Neural cell (in vitro differentiated cells): Measurements from ENCODE around the gene CHKA.

Experiments used
- EP300 ChIP-seq: fragments of 450-650 bp; conservative IDR thresholded peaks from 2 replicates; pipeline ENCODE4 v1.6.1; 2014; ENCODE audit warnings: antibody characterized with exemption, mild to moderate bottlenecking, moderate library complexity; ENCODE audit not compliant: poor library complexity, severe bottlenecking
- EZH2 ChIP-seq: fragments of 200-600, 300-800 bp; shearing (Covaris generic), sonication (generic); IDR thresholded peaks from 2 replicates; pipeline ENCODE4 v1.6.1; 2014; ENCODE audit warnings: antibody characterized with exemption, low read length, borderline replicate concordance, mild to moderate bottlenecking; ENCODE audit not compliant: insufficient read depth, poor library complexity, severe bottlenecking
- MXI1 ChIP-seq: fragments of 450-650 bp; conservative IDR thresholded peaks from 2 replicates; pipeline ENCODE4 v1.6.1; 2014; ENCODE audit warnings: antibody characterized with exemption, mild to moderate bottlenecking; ENCODE audit not compliant: poor library complexity, severe bottlenecking
- POLR2AphosphoS5 ChIP-seq: IDR thresholded peaks from 2 replicates; pipeline ENCODE4 v1.6.1; 2012
- RAD21 ChIP-seq: fragments of 450-650 bp; conservative IDR thresholded peaks from 2 replicates; pipeline ENCODE4 v1.6.1; 2014; ENCODE audit warnings: antibody characterized with exemption, mild to moderate bottlenecking, moderate library complexity
- SMC3 ChIP-seq: fragments of 450-650 bp; conservative IDR thresholded peaks from 2 replicates; pipeline ENCODE4 v1.6.1; 2014; ENCODE audit warnings: antibody characterized with exemption, mild to moderate bottlenecking, moderate library complexity; ENCODE audit not compliant: poor library complexity
- TAF1 ChIP-seq: IDR thresholded peaks from 2 replicates; pipeline ENCODE4 v1.6.1; 2012; ENCODE audit warnings: low read depth
- TF ChIP-seq, protein P1 (sequence below): fragments of 450-650 bp; IDR thresholded peaks from 2 replicates; pipeline ENCODE4 v1.5.1; 2014; ENCODE audit warnings: antibody characterized with exemption, mild to moderate bottlenecking, moderate library complexity; ENCODE audit not compliant: poor library complexity, severe bottlenecking
- TF ChIP-seq, protein P2 (sequence below): IDR thresholded peaks from 2 replicates; pipeline ENCODE4 v1.6.1; 2012; ENCODE audit warnings: borderline replicate concordance

DNA sequence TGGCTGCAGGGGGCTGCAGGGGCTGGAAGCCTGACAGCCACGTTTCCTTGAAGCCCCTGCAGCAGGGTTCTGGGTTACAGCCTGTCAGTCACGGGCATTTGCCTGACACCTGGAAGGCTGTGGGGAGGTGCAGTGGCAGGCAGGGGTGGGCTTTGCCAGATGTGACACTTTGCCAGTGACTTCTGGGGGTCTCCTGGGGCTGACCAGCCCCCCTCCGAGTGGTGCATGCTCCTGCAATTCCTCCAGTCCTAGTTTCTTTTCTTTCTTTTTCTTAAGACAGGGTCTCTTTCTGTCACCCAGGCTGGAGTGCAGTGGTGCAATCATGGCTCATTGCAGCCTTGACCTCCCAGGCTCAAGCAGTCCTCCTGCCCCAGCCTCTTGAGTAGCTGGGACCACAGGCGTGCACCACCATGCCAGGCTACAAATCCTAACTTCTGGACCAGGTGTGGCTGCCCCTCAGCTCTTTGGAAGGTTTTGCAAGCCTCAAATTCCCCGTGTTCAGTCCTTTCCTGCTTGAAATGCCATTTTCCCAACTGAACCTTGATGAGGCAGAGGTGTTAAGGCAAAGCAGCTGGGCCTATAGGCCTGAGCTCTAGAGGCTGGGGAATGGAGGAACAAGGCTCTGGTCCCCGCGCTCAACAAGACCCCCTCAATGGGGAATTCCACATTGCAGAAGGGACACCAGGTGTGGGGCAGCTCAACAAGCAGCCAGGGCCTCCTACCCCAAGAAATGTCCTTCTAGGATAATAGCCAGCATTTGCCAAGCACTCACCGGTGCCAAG lies 20.2 kb upstream of the CHKA start:
- TF ChIP-seq, protein P1, sequence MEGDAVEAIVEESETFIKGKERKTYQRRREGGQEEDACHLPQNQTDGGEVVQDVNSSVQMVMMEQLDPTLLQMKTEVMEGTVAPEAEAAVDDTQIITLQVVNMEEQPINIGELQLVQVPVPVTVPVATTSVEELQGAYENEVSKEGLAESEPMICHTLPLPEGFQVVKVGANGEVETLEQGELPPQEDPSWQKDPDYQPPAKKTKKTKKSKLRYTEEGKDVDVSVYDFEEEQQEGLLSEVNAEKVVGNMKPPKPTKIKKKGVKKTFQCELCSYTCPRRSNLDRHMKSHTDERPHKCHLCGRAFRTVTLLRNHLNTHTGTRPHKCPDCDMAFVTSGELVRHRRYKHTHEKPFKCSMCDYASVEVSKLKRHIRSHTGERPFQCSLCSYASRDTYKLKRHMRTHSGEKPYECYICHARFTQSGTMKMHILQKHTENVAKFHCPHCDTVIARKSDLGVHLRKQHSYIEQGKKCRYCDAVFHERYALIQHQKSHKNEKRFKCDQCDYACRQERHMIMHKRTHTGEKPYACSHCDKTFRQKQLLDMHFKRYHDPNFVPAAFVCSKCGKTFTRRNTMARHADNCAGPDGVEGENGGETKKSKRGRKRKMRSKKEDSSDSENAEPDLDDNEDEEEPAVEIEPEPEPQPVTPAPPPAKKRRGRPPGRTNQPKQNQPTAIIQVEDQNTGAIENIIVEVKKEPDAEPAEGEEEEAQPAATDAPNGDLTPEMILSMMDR: no peak
- TF ChIP-seq TAF1 (no peak), MXI1 (no peak), RAD21 (no peak), EZH2 (no peak), EP300 (no peak), POLR2AphosphoS5 (no peak), SMC3 (no peak)
- TF ChIP-seq, protein P2, sequence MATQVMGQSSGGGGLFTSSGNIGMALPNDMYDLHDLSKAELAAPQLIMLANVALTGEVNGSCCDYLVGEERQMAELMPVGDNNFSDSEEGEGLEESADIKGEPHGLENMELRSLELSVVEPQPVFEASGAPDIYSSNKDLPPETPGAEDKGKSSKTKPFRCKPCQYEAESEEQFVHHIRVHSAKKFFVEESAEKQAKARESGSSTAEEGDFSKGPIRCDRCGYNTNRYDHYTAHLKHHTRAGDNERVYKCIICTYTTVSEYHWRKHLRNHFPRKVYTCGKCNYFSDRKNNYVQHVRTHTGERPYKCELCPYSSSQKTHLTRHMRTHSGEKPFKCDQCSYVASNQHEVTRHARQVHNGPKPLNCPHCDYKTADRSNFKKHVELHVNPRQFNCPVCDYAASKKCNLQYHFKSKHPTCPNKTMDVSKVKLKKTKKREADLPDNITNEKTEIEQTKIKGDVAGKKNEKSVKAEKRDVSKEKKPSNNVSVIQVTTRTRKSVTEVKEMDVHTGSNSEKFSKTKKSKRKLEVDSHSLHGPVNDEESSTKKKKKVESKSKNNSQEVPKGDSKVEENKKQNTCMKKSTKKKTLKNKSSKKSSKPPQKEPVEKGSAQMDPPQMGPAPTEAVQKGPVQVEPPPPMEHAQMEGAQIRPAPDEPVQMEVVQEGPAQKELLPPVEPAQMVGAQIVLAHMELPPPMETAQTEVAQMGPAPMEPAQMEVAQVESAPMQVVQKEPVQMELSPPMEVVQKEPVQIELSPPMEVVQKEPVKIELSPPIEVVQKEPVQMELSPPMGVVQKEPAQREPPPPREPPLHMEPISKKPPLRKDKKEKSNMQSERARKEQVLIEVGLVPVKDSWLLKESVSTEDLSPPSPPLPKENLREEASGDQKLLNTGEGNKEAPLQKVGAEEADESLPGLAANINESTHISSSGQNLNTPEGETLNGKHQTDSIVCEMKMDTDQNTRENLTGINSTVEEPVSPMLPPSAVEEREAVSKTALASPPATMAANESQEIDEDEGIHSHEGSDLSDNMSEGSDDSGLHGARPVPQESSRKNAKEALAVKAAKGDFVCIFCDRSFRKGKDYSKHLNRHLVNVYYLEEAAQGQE: no peak
